WTC11 (cell line): ENCODE results near the gene CNTNAP1. TPM values are rescaled to one million over a fixed set of nuclear protein-coding genes. Genes with fewer than 3 reads are reported as not detected.

ENCODE experiments used
- ATAC-seq: fragments of 200-7000 bp; cut with Tn5 transposase; 2 replicates; pipeline ENCODE4 v1.10.0; 2021; ENCODE audit warnings: mild to moderate bottlenecking, moderate library complexity
- CTCF ChIA-PET: fragments of 300-600 bp; sonication (Branson Sonifier 250); formaldehyde crosslinking; loops from one replicate; lab custom pipeline; 2021; ENCODE audit warnings: antibody characterized with exemption; lab: Charles Lee
- POLR2A ChIA-PET: fragments of 350-600 bp; sonication (Branson Sonifier 250); formaldehyde crosslinking; loops from one replicate; lab custom pipeline; 2021; ENCODE audit warnings: antibody characterized with exemption; lab: Charles Lee
- DNase-seq: peaks from one replicate; pipeline ENCODE4 v3.0.0; 2021; ENCODE audit warnings: low spot score
- H3K27ac Mint-ChIP-seq: 2 replicates; pipeline ENCODE4 v1.8.0; 2021; ENCODE audit warnings: mixed read lengths
- H3K27me3 Mint-ChIP-seq: 2 replicates; pipeline ENCODE4 v1.8.0; 2021; ENCODE audit warnings: low read depth, mild to moderate bottlenecking, moderate library complexity, mixed read lengths
- H3K36me3 Mint-ChIP-seq: 2 replicates; pipeline ENCODE4 v1.8.0; 2021; ENCODE audit warnings: mixed read lengths
- H3K4me1 Mint-ChIP-seq: 2 replicates; pipeline ENCODE4 v1.8.0; 2022; ENCODE audit warnings: mixed read lengths
- H3K4me3 Mint-ChIP-seq: 2 replicates; pipeline ENCODE4 v1.8.0; 2021; ENCODE audit warnings: mild to moderate bottlenecking, moderate library complexity, mixed read lengths
- H3K9me3 Mint-ChIP-seq: 2 replicates; pipeline ENCODE4 v1.8.0; 2021; ENCODE audit warnings: mixed read lengths
- ATF2 ChIP-seq: sonication (generic); formaldehyde crosslinking; IDR thresholded peaks from 2 replicates; pipeline ENCODE4 v1.8.1; 2022; ENCODE audit warnings: low read depth, missing genetic modification reagents, borderline replicate concordance
- ATF6 ChIP-seq: sonication (generic); formaldehyde crosslinking; IDR thresholded peaks from 2 replicates; pipeline ENCODE4 v1.8.1; 2023; ENCODE audit warnings: mild to moderate bottlenecking, missing genetic modification reagents
- ETV6 ChIP-seq: sonication (generic); formaldehyde crosslinking; IDR thresholded peaks from 2 replicates; pipeline ENCODE4 v1.8.1; 2022; ENCODE audit warnings: mild to moderate bottlenecking, missing genetic modification reagents
- FOXK1 ChIP-seq: sonication (generic); formaldehyde crosslinking; IDR thresholded peaks from 2 replicates; pipeline ENCODE4 v1.8.0; 2022; ENCODE audit warnings: mild to moderate bottlenecking, moderate library complexity, missing genetic modification reagents
- GTF2I ChIP-seq: fragments of 250-450 bp; sonication (Bioruptor Pico); conservative IDR thresholded peaks from 2 replicates; pipeline ENCODE4 v1.4.0; 2021; ENCODE audit warnings: mild to moderate bottlenecking
- JUN ChIP-seq: sonication (generic); formaldehyde crosslinking; IDR thresholded peaks from 2 replicates; pipeline ENCODE4 v1.8.0; 2023; ENCODE audit warnings: mild to moderate bottlenecking, missing genetic modification reagents
- PRDM15 ChIP-seq: sonication (generic); formaldehyde crosslinking; IDR thresholded peaks from 2 replicates; pipeline ENCODE4 v1.8.0; 2022; ENCODE audit warnings: missing genetic modification reagents
- RELA ChIP-seq: sonication (generic); formaldehyde crosslinking; IDR thresholded peaks from 2 replicates; pipeline ENCODE4 v1.8.1; 2022; ENCODE audit warnings: missing genetic modification reagents, mild to moderate bottlenecking, borderline replicate concordance
- SOX15 ChIP-seq: fragments of 250-450 bp; sonication (Bioruptor Pico); IDR thresholded peaks from 2 replicates; pipeline ENCODE4 v1.9.0; 2021; ENCODE audit warnings: mild to moderate bottlenecking
- ZBTB43 ChIP-seq: sonication (generic); formaldehyde crosslinking; IDR thresholded peaks from 2 replicates; pipeline ENCODE4 v1.8.1; 2023; ENCODE audit warnings: mild to moderate bottlenecking, missing genetic modification reagents
- ZNF281 ChIP-seq: sonication (generic); formaldehyde crosslinking; IDR thresholded peaks from 2 replicates; pipeline ENCODE4 v1.8.0; 2023; ENCODE audit warnings: mild to moderate bottlenecking, missing genetic modification reagents
- ZNF416 ChIP-seq: fragments of 250-450 bp; sonication (Bioruptor Pico); IDR thresholded peaks from 2 replicates; pipeline ENCODE4 v1.9.0; 2021; ENCODE audit warnings: mild to moderate bottlenecking, inconsistent platforms
- ZNF423 ChIP-seq: fragments of 250-450 bp; sonication (Bioruptor Pico); IDR thresholded peaks from 2 replicates; pipeline ENCODE4 v2.1.2; 2022; ENCODE audit warnings: mild to moderate bottlenecking, moderate library complexity
- total RNA-seq: library from RNA; stranded (reverse); gene quantifications from 3 replicates; pipeline ENCODE4 v1.2.3, GENCODE V29; 2021

The CNTNAP1 gene
- total RNA-seq, 1 experiment from 2014 or later, result 12.1 TPM

GRCh38 chr17:42669705-42669976, 12.7 kb upstream of the CNTNAP1 start (continued):
- no peak for TF ChIP-seq PRDM15 (CRISPR knock-in tag)
- no peak for TF ChIP-seq RELA
- TF ChIP-seq ZNF281 (CRISPR knock-in tag), result no peak
- no peak for TF ChIP-seq ATF6 (CRISPR knock-in tag)

GRCh38 chr17:42669977-42670788, 12.1 kb upstream of the CNTNAP1 start:
- peaks cover 41% of the 10 kb centered on the region for H3K4me1 Mint-ChIP-seq
- 0 out of 2 replicates have a peak, but pooled peaks have one; percentile 1 for TF ChIP-seq ZBTB43 (CRISPR knock-in tag)
- no peak for TF ChIP-seq GTF2I (CRISPR knock-in tag)
- peak; percentile 9; the same call in 1 of the 2 replicates for TF ChIP-seq ETV6 (CRISPR knock-in tag)
- no peak for TF ChIP-seq JUN (CRISPR knock-in tag)
- TF ChIP-seq FOXK1 (CRISPR knock-in tag), result 0 out of 2 replicates have a peak, but pooled peaks have one; percentile 14
- no peak for TF ChIP-seq ZNF416
- TF ChIP-seq SOX15 (CRISPR knock-in tag), result no peak
- no peak for TF ChIP-seq ATF2 (CRISPR knock-in tag)
- peak; percentile 40; the same call in 1 of the 2 replicates for TF ChIP-seq ZNF423
- TF ChIP-seq, all 79 proteins: peak for 4
- ChIA-PET POLR2A (interaction anchor here (0.5 to 3.8 kb wide), 10 partner anchors 9 to 740 kb away, joined by 3 to 13 read pairs (median 4); partner anchors contain the start of genes ODAD4, PSMC3IP, RETREG3 and TUBG1), CTCF (interaction anchor here (0.6 to 4.9 kb wide), 13 partner anchors 10 to 154 kb away, joined by 3 to 58 read pairs (median 5); partner anchors contain the start of genes BECN1, CCR10, CNTNAP1 and PSMC3IP)
- peaks cover 3% of the 10 kb centered on the region for H3K27me3 Mint-ChIP-seq
- peak; percentile 71 for DNase-seq
- no peaks in the 10 kb centered on the region for H3K9me3 Mint-ChIP-seq
- H3K36me3 Mint-ChIP-seq, result peaks cover 31% of the 10 kb centered on the region
- ATAC-seq, result peak; percentile 5
- H3K4me3 Mint-ChIP-seq, result peak overlapping the region; percentile 68
- no peak overlapping the region for H3K27ac Mint-ChIP-seq
